ENCODE data around the gene GJB2.

DNA sequence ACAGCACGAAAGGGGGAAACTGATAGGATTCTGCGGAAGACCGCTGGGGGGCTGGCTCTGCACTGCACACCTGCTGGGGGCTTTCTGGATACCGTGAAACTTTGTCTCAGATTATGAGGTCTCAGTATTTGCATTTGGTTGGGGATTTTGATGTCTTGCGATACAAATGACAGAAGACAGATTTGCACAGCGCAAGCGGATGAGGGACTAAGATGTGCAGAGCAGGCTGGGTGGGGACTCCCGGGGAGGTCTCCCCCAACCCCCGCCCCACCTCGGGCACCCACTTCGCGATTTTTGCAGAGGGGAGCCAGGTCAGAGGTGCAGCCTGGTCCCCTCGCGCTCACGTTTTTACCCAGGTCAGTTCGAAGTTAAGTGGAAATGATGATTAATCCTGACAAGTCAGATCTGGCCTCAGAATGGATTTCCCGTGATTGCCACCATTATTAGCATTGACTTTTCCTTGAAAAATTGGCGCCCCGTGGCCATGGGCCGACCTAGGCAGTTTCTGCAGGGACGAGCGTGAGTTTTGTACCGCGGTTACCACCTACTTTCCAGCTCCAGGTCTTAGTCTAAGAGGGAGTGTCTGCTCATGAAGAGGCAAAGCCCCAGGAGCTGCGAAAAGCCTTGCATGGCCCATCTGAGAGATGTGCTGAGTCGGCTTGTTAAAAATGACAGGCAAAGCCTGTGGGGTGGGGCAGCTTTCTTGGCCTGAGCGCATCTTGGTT is 1.3 kb upstream of the GJB2 start:
- TF ChIP-seq CTCF (conservative IDR thresholded peaks at IDR 0.05; ENCODE audit: low read length) (no peak), EZH2phosphoT487 (IDR thresholded peaks at IDR 0.05; ENCODE audit: borderline replicate concordance) (no peak)

Measured in Loucy (cell line).